ENCODE data around the gene SLC5A3. TPM values are rescaled to one million over a fixed set of nuclear protein-coding genes. Genes with fewer than 3 reads are reported as not detected.

SLC5A3 gene
- total and polyA plus RNA-seq, 2 of the 8 experiments (the other 6 are each of a cell fraction or from before 2014, with no cell fraction given), result 4.0 to 19.4 TPM

DNA sequence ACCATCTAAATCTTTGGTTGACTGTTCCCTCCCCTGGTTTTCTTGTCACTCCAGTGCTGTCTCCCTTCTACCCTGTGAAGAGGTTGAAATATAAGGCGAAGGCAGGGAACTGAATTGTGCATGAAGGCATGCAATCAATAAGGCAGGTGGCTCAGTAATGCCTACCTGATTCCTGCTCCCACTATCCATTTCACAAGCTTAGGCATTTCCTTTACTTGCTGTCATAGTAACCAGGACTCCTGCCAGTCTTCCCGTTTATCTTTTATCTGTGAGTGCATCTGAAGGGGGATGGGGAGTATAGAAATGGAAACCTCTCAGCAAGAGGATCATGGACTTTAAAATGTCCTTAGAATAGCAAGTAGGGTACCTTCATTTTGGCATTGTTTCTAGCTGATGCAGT lies 40.5 kb downstream of the SLC5A3 start (continued):
- TF ChIP-seq, protein P1, sequence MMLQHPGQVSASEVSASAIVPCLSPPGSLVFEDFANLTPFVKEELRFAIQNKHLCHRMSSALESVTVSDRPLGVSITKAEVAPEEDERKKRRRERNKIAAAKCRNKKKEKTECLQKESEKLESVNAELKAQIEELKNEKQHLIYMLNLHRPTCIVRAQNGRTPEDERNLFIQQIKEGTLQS (IDR thresholded peaks at IDR 0.05; ENCODE audit: insufficient read depth, low read depth, low read length), result no peak
